Measurements from ENCODE around the gene NRM. TPM values are rescaled to one million over a fixed set of nuclear protein-coding genes. Genes with fewer than 3 reads are reported as not detected.

The NRM gene
- total RNA-seq, 3 donors from 2014 or later, result 1.8 to 4.0 (median 2.3) TPM

- no peak for DNase-seq (ENCODE audit: low spot score in 2 of 2)
- Histone ChIP-seq H3K27ac (no peak overlapping the region), H3K36me3 (peaks cover 9% of the 10 kb centered on the region), H3K4me1 (no peaks in the 10 kb centered on the region), H3K9me3 (no peaks in the 10 kb centered on the region), H3K4me3 (no peak overlapping the region), H3K27me3 (no peaks in the 10 kb centered on the region)
- TF ChIP-seq, protein P1, sequence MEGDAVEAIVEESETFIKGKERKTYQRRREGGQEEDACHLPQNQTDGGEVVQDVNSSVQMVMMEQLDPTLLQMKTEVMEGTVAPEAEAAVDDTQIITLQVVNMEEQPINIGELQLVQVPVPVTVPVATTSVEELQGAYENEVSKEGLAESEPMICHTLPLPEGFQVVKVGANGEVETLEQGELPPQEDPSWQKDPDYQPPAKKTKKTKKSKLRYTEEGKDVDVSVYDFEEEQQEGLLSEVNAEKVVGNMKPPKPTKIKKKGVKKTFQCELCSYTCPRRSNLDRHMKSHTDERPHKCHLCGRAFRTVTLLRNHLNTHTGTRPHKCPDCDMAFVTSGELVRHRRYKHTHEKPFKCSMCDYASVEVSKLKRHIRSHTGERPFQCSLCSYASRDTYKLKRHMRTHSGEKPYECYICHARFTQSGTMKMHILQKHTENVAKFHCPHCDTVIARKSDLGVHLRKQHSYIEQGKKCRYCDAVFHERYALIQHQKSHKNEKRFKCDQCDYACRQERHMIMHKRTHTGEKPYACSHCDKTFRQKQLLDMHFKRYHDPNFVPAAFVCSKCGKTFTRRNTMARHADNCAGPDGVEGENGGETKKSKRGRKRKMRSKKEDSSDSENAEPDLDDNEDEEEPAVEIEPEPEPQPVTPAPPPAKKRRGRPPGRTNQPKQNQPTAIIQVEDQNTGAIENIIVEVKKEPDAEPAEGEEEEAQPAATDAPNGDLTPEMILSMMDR (IDR thresholded peaks at IDR 0.05), result no peak
- TF ChIP-seq POLR2A (IDR thresholded peaks at IDR 0.05) (no peak), POLR2AphosphoS5 (IDR thresholded peaks at IDR 0.05) (no peak)
- intact Hi-C loops (cut with DNase I; ENCODE audit: low total_unique reads), result no loop called here
Observed at GRCh38 chr6:30709101-30709868, 18.5 kb upstream of the NRM start.

DNA sequence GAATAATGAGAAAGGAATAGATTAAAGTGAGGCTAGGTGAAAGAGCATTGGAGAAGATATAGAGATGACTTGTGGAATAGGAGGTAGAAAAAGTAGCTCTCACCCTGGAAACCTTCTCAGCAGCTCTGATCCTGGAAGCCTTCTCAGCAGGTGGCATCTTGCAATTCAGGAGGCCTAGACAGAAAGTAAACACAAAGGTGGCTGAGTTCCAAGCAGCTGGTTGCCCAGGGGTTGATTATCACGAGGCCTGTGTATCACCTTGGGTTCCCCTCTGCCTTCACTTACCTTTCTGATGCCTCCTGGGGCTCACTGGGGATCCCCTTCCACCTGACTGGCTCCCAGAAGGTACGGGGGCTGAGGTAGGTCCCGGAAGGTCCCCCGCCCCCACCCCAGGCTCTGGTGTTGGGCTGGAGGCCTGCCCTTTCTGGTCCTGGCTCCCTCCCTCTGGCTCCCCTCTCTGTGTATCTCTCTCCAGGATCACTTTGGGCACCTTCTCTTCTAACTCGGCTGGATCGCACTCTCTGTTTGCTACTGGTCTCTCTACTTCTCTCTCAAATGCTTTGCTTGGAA lies 16.6 kb upstream of the NRM start:
- no peak for DNase-seq (ENCODE audit: low spot score in 2 of 2)
- H3K36me3 ChIP-seq, result no peaks in the 10 kb centered on the region
- no peak overlapping the region for H3K27ac ChIP-seq
- no peaks in the 10 kb centered on the region for H3K27me3 ChIP-seq
- intact Hi-C loops (cut with DNase I; ENCODE audit: low total_unique reads), result no loop called here
- TF ChIP-seq, protein P1 (IDR thresholded peaks at IDR 0.05), result no peak
- no peak for TF ChIP-seq POLR2AphosphoS5 (IDR thresholded peaks at IDR 0.05)
- no peak for TF ChIP-seq POLR2A (IDR thresholded peaks at IDR 0.05)
- no peaks in the 10 kb centered on the region for H3K9me3 ChIP-seq
- no peaks in the 10 kb centered on the region for H3K4me1 ChIP-seq
- no peak overlapping the region for H3K4me3 ChIP-seq

GRCh38 chr6:30705620-30706019 lies 14.8 kb upstream of the NRM start:
- DNase-seq (ENCODE audit: low spot score in 2 of 2), result no peak
- no peaks in the 10 kb centered on the region for H3K4me1 ChIP-seq
- TF ChIP-seq, protein P1 (IDR thresholded peaks at IDR 0.05), result no peak
- TF ChIP-seq POLR2A (IDR thresholded peaks at IDR 0.05), result no peak
- no peak for TF ChIP-seq POLR2AphosphoS5 (IDR thresholded peaks at IDR 0.05)
- H3K36me3 ChIP-seq, result no peaks in the 10 kb centered on the region
- no peak overlapping the region for H3K4me3 ChIP-seq
- no peaks in the 10 kb centered on the region for H3K27me3 ChIP-seq
- H3K9me3 ChIP-seq, result no peaks in the 10 kb centered on the region
- intact Hi-C loops (cut with DNase I; ENCODE audit: low total_unique reads), result no loop called here
- no peak overlapping the region for H3K27ac ChIP-seq

- Histone ChIP-seq H3K9me3 (no peaks in the 10 kb centered on the region), H3K27me3 (no peaks in the 10 kb centered on the region), H3K4me1 (no peaks in the 10 kb centered on the region), H3K27ac (no peak overlapping the region), H3K36me3 (no peaks in the 10 kb centered on the region), H3K4me3 (no peak overlapping the region)
- TF ChIP-seq POLR2A (IDR thresholded peaks at IDR 0.05) (no peak), POLR2AphosphoS5 (IDR thresholded peaks at IDR 0.05) (no peak)
- TF ChIP-seq, protein P1 (IDR thresholded peaks at IDR 0.05), result no peak
- intact Hi-C loops (cut with DNase I; ENCODE audit: low total_unique reads), result no loop called here
- DNase-seq (ENCODE audit: low spot score in 2 of 2), result no peak
Observed at GRCh38 chr6:30703821-30704220, 13.0 kb upstream of the NRM start.

- H3K4me1 ChIP-seq, result no peaks in the 10 kb centered on the region
- TF ChIP-seq POLR2A (IDR thresholded peaks at IDR 0.05) (no peak), POLR2AphosphoS5 (IDR thresholded peaks at IDR 0.05) (no peak)
- TF ChIP-seq, protein P1 (IDR thresholded peaks at IDR 0.05), result no peak
- H3K27ac ChIP-seq, result no peak overlapping the region
- H3K4me3 ChIP-seq, result no peak overlapping the region
- intact Hi-C loops (cut with DNase I; ENCODE audit: low total_unique reads), result no loop called here
- no peaks in the 10 kb centered on the region for H3K9me3 ChIP-seq
- no peaks in the 10 kb centered on the region for H3K36me3 ChIP-seq
- DNase-seq (ENCODE audit: low spot score in 2 of 2), result no peak
- H3K27me3 ChIP-seq, result no peaks in the 10 kb centered on the region
Observed at GRCh38 chr6:30703011-30703410, 12.2 kb upstream of the NRM start.
